Vagina (tissue), 2 donors: ENCODE results near the gene RNU6-1.

ENCODE experiments used
- CTCF ChIP-seq, 3 experiments: fragments of 450-650 bp in 2 of 3; fragments of 200-600 bp in 1 of 3; sonication (generic) in 1 of 3; IDR thresholded peaks; one replicate each; pipeline ENCODE4 v1.5.1; 2017 to 2019; ENCODE audit warnings: antibody characterized with exemption in 3 of 3, mild to moderate bottlenecking in 2 of 3, moderate library complexity in 2 of 3
- POLR2AphosphoS5 ChIP-seq, 2 donors: sonication (generic); formaldehyde crosslinking; IDR thresholded peaks; one replicate each; pipeline ENCODE4 v1.9.0; 2017; ENCODE audit warnings: antibody characterized with exemption in 2 of 2, mild to moderate bottlenecking in 2 of 2, low read depth in 1 of 2; ENCODE audit not compliant: insufficient read depth in 1 of 2

GRCh38 chr15:67818464-67818863, 21.4 kb downstream of the RNU6-1 start:
- TF ChIP-seq CTCF (IDR thresholded peaks at IDR 0.05) (no peak), POLR2AphosphoS5 (IDR thresholded peaks at IDR 0.05; ENCODE audit: insufficient read depth in 1 of 2, low read depth in 1 of 2) (no peak)
